IPS-15b (cell line): Measurements from ENCODE around the gene OVCA2.

ENCODE experiments used
- H3K27me3 ChIP-seq: one replicate; pipeline ENCODE4 v1.6.1; 2013; ENCODE audit warnings: low read length; ENCODE audit not compliant: control insufficient read depth, insufficient read depth
- H3K36me3 ChIP-seq: one replicate; pipeline ENCODE4 v1.6.1; 2013; ENCODE audit warnings: low read length; ENCODE audit not compliant: control insufficient read depth, insufficient read depth
- H3K4me1 ChIP-seq: one replicate; pipeline ENCODE4 v1.6.1; 2013; ENCODE audit warnings: mild to moderate bottlenecking, low read length; ENCODE audit not compliant: control insufficient read depth, insufficient read depth
- H3K4me3 ChIP-seq: one replicate; pipeline ENCODE4 v1.5.1; 2013; ENCODE audit warnings: low read depth, low read length
- H3K9ac ChIP-seq: one replicate; pipeline ENCODE4 v1.6.1; 2013; ENCODE audit warnings: low read depth, mild to moderate bottlenecking, low read length
- H3K9me3 ChIP-seq: one replicate; pipeline ENCODE4 v1.6.1; 2013; ENCODE audit warnings: mild to moderate bottlenecking, low read length; ENCODE audit not compliant: control insufficient read depth, insufficient read depth

The OVCA2 gene

GRCh38 chr17:2059547-2060384 lies 17.9 kb downstream of the OVCA2 start:
- peaks cover under 1% of the 10 kb centered on the region for H3K36me3 ChIP-seq
- no peaks in the 10 kb centered on the region for H3K9me3 ChIP-seq
- peaks cover 24% of the 10 kb centered on the region for H3K27me3 ChIP-seq
- peaks cover 11% of the 10 kb centered on the region for H3K4me1 ChIP-seq
- H3K9ac ChIP-seq, result no peak overlapping the region
- H3K4me3 ChIP-seq, result no peak overlapping the region

- Histone ChIP-seq H3K4me1 (peaks cover 13% of the 10 kb centered on the region), H3K9me3 (no peaks in the 10 kb centered on the region), H3K4me3 (no peak overlapping the region), H3K27me3 (peaks cover 24% of the 10 kb centered on the region), H3K36me3 (peaks cover 3% of the 10 kb centered on the region), H3K9ac (no peak overlapping the region)
Measured at GRCh38 chr17:2060385-2060658, 18.5 kb downstream of the OVCA2 start.

GRCh38 chr17:2060681-2061440 lies 19.0 kb downstream of the OVCA2 start:
- H3K4me1 ChIP-seq, result peaks cover 13% of the 10 kb centered on the region
- no peak overlapping the region for H3K9ac ChIP-seq
- H3K36me3 ChIP-seq, result peaks cover 3% of the 10 kb centered on the region
- no peak overlapping the region for H3K4me3 ChIP-seq
- peaks cover 24% of the 10 kb centered on the region for H3K27me3 ChIP-seq
- H3K9me3 ChIP-seq, result no peaks in the 10 kb centered on the region

- H3K27me3 ChIP-seq, result peaks cover 18% of the 10 kb centered on the region
- H3K4me1 ChIP-seq, result peaks cover 13% of the 10 kb centered on the region
- no peaks in the 10 kb centered on the region for H3K9me3 ChIP-seq
- H3K36me3 ChIP-seq, result peaks cover 5% of the 10 kb centered on the region
- no peak overlapping the region for H3K4me3 ChIP-seq
- H3K9ac ChIP-seq, result no peak overlapping the region
Measured at GRCh38 chr17:2061441-2061958, 19.7 kb downstream of the OVCA2 start.

GRCh38 chr17:2062571-2063183 lies 20.9 kb downstream of the OVCA2 start:
- Histone ChIP-seq H3K27me3 (peaks cover 14% of the 10 kb centered on the region), H3K9ac (no peak overlapping the region), H3K4me1 (peaks cover 13% of the 10 kb centered on the region), H3K9me3 (no peaks in the 10 kb centered on the region), H3K4me3 (no peak overlapping the region), H3K36me3 (peaks cover 5% of the 10 kb centered on the region)

GRCh38 chr17:2063261-2064146 lies 21.7 kb downstream of the OVCA2 start:
- Histone ChIP-seq H3K4me1 (peaks cover 13% of the 10 kb centered on the region), H3K9ac (no peak overlapping the region), H3K27me3 (peaks cover 6% of the 10 kb centered on the region), H3K36me3 (peaks cover 5% of the 10 kb centered on the region), H3K9me3 (no peaks in the 10 kb centered on the region), H3K4me3 (no peak overlapping the region)

- Histone ChIP-seq H3K4me3 (no peak overlapping the region), H3K27me3 (peaks cover 6% of the 10 kb centered on the region), H3K9me3 (no peaks in the 10 kb centered on the region), H3K36me3 (peaks cover 5% of the 10 kb centered on the region), H3K9ac (no peak overlapping the region), H3K4me1 (peaks cover 13% of the 10 kb centered on the region)
Measured at GRCh38 chr17:2064147-2064489, 22.3 kb downstream of the OVCA2 start.

- Histone ChIP-seq H3K36me3 (peaks cover 5% of the 10 kb centered on the region), H3K9ac (no peak overlapping the region), H3K9me3 (no peaks in the 10 kb centered on the region), H3K27me3 (peaks cover 6% of the 10 kb centered on the region), H3K4me3 (no peak overlapping the region), H3K4me1 (peaks cover 13% of the 10 kb centered on the region)
Measured at GRCh38 chr17:2064520-2064971, 22.7 kb downstream of the OVCA2 start.

GRCh38 chr17:2064980-2065785 lies 23.4 kb downstream of the OVCA2 start:
- H3K36me3 ChIP-seq, result peaks cover 5% of the 10 kb centered on the region
- no peak overlapping the region for H3K4me3 ChIP-seq
- H3K9ac ChIP-seq, result no peak overlapping the region
- H3K9me3 ChIP-seq, result no peaks in the 10 kb centered on the region
- peaks cover 2% of the 10 kb centered on the region for H3K27me3 ChIP-seq
- peaks cover 13% of the 10 kb centered on the region for H3K4me1 ChIP-seq

GRCh38 chr17:2065949-2066400 lies 24.2 kb downstream of the OVCA2 start:
- Histone ChIP-seq H3K27me3 (no peaks in the 10 kb centered on the region), H3K9ac (no peak overlapping the region), H3K9me3 (no peaks in the 10 kb centered on the region), H3K4me1 (peaks cover 13% of the 10 kb centered on the region), H3K4me3 (no peak overlapping the region), H3K36me3 (peaks cover 5% of the 10 kb centered on the region)
